Caco-2 (cell line): ENCODE measurements around the gene SYT12. TPM values are rescaled to one million over a fixed set of nuclear protein-coding genes. Genes with fewer than 3 reads are reported as not detected.

ENCODE experiments used
- BruUV-seq: library from RNA; stranded (reverse); fragments of 400-500 nt; replicated peaks from 2 replicates; lab custom pipeline; 2021; lab: Mats Ljungman, UMichigan
- CTCF ChIA-PET: fragments of 300-600 bp; sonication (Branson Sonifier 250); formaldehyde crosslinking; loops from one replicate; lab custom pipeline; 2022; ENCODE audit warnings: antibody characterized with exemption; lab: Charles Lee
- POLR2A ChIA-PET: fragments of 300-600 bp; sonication (Branson Sonifier 250); formaldehyde crosslinking; loops from one replicate; lab custom pipeline; 2022; ENCODE audit warnings: antibody characterized with exemption; lab: Charles Lee
- DNase-seq, 2 experiments: peaks; one replicate each; pipeline versions ENCODE4 v3.0.0 to v3.0.0-alpha.2; 2020 to 2022
- H3K27me3 ChIP-seq: replicated peaks from 2 replicates; pipeline ENCODE4 v1.6.0; 2011; ENCODE audit warnings: low read length; ENCODE audit not compliant: control insufficient read depth, insufficient read depth
- H3K36me3 ChIP-seq: 2 replicates; pipeline ENCODE4 v1.5.1; 2011; ENCODE audit warnings: low read length; ENCODE audit not compliant: control insufficient read depth, insufficient read depth
- H3K4me1 ChIP-seq: fragments of 250-450 bp; sonication (Bioruptor Pico); 2 replicates; pipeline ENCODE4 v1.5.1; 2020; ENCODE audit warnings: mild to moderate bottlenecking
- H3K4me3 ChIP-seq: 2 replicates; pipeline ENCODE4 v1.5.1; 2011; ENCODE audit warnings: low read depth, mild to moderate bottlenecking, control low read depth, low read length
- H3K9me3 ChIP-seq: fragments of 250-450 bp; sonication (Bioruptor Pico); 2 replicates; pipeline ENCODE4 v1.5.1; 2020; ENCODE audit warnings: mild to moderate bottlenecking, moderate library complexity
- H3K27ac Mint-ChIP-seq: one replicate; pipeline ENCODE4 v1.8.0; 2022; ENCODE audit warnings: mixed read lengths; ENCODE audit not compliant: unreplicated experiment
- H3K27me3 Mint-ChIP-seq: one replicate; pipeline ENCODE4 v1.8.0; 2022; ENCODE audit warnings: mixed read lengths; ENCODE audit not compliant: insufficient read depth, unreplicated experiment
- H3K36me3 Mint-ChIP-seq: one replicate; pipeline ENCODE4 v1.8.0; 2022; ENCODE audit warnings: mild to moderate bottlenecking, mixed read lengths; ENCODE audit not compliant: insufficient read depth, unreplicated experiment
- H3K4me1 Mint-ChIP-seq: one replicate; pipeline ENCODE4 v1.8.0; 2022; ENCODE audit warnings: low read depth, mixed read lengths; ENCODE audit not compliant: unreplicated experiment
- H3K4me3 Mint-ChIP-seq: one replicate; pipeline ENCODE4 v1.8.0; 2022; ENCODE audit warnings: mild to moderate bottlenecking, moderate library complexity, mixed read lengths; ENCODE audit not compliant: unreplicated experiment
- H3K9me3 Mint-ChIP-seq: one replicate; pipeline ENCODE4 v1.8.0; 2022; ENCODE audit warnings: mixed read lengths; ENCODE audit not compliant: unreplicated experiment
- CTCF ChIP-seq, 2 experiments: fragments of 200-600 bp in 1 of 2; IDR thresholded peaks; 1 replicate in 1 of 2; 2 replicates in 1 of 2; pipeline versions ENCODE4 v1.5.1 to v1.8.0; 2011 to 2022; ENCODE audit warnings: antibody characterized with exemption in 1 of 2, control low read depth in 1 of 2, inconsistent platforms in 1 of 2, low read depth in 1 of 2, low read length in 1 of 2, mild to moderate bottlenecking in 1 of 2, moderate library complexity in 1 of 2; ENCODE audit not compliant: insufficient read depth in 1 of 2, severe bottlenecking in 1 of 2, unreplicated experiment in 1 of 2
- intact Hi-C: fragments of 100-400 bp; cut with micrococcal nuclease; formaldehyde crosslinking; loops from one replicate; pipeline ENCODE4 v1.10.0; 2022; ENCODE audit not compliant: unreplicated experiment
- total RNA-seq: library from RNA; stranded (reverse); gene quantifications from 2 replicates; pipeline ENCODE4 v1.2.3, GENCODE V29; 2022

Gene SYT12
- total RNA-seq, 1 experiment from 2014 or later = 0.82 TPM

GRCh38 chr11:67016550-67016949 is 6.4 kb upstream of the SYT12 start:
- CTCF ChIA-PET = no interaction called here
- intact Hi-C loops = no loop called here

GRCh38 chr11:67020949-67021348 is 2.0 kb upstream of the SYT12 start:
- Mint-ChIP-seq H3K9me3 (no peaks in the 10 kb centered on the region), H3K4me1 (peaks cover 7% of the 10 kb centered on the region), H3K4me3 (no peak overlapping the region), H3K27ac (no peak overlapping the region), H3K27me3 (peaks cover 12% of the 10 kb centered on the region), H3K36me3 (no peaks in the 10 kb centered on the region)
- no peak for TF ChIP-seq CTCF (IDR thresholded peaks at IDR 0.05; ENCODE audit: insufficient read depth in 1 of 2, low read depth in 1 of 2, low read length in 1 of 2, severe bottlenecking in 1 of 2, unreplicated experiment in 1 of 2)
- intact Hi-C loops = no loop called here
- DNase-seq = no peak
- BruUV-seq = no TSS peak
- peaks cover 14% of the 10 kb centered on the region for H3K27me3 ChIP-seq
- peaks cover 14% of the 10 kb centered on the region for H3K4me1 ChIP-seq
- no peak overlapping the region for H3K4me3 ChIP-seq
- H3K36me3 ChIP-seq = no peaks in the 10 kb centered on the region
- CTCF ChIA-PET = interaction anchor here (0.6 to 1.7 kb wide), 5 partner anchors 11 to 199 kb away, joined by 3 to 9 read pairs (median 3); no protein-coding TSS in a partner anchor
- POLR2A ChIA-PET = no interaction called here
- H3K9me3 ChIP-seq = no peaks in the 10 kb centered on the region

More at GRCh38 chr11:67016550-67016949, 6.4 kb upstream of the SYT12 start:
- Mint-ChIP-seq H3K27ac (no peak overlapping the region), H3K9me3 (no peaks in the 10 kb centered on the region), H3K36me3 (no peaks in the 10 kb centered on the region), H3K4me1 (no peaks in the 10 kb centered on the region), H3K4me3 (no peak overlapping the region), H3K27me3 (no peaks in the 10 kb centered on the region)
- H3K4me3 ChIP-seq = no peak overlapping the region
- no peaks in the 10 kb centered on the region for H3K4me1 ChIP-seq
- no peak for TF ChIP-seq CTCF (IDR thresholded peaks at IDR 0.05; ENCODE audit: insufficient read depth in 1 of 2, low read depth in 1 of 2, low read length in 1 of 2, severe bottlenecking in 1 of 2, unreplicated experiment in 1 of 2)
- H3K27me3 ChIP-seq = no peaks in the 10 kb centered on the region
- no peaks in the 10 kb centered on the region for H3K36me3 ChIP-seq
- no TSS peak for BruUV-seq
- POLR2A ChIA-PET = interaction anchor here (0.5 kb wide), 1 partner anchor 11 kb away, joined by 10 read pairs; no protein-coding TSS in a partner anchor
- no peaks in the 10 kb centered on the region for H3K9me3 ChIP-seq
- no peak for DNase-seq

GRCh38 chr11:67022341-67022933 is 497 bp upstream of the SYT12 start:
- H3K4me3 ChIP-seq = peak overlapping the region; percentile 50
- TF ChIP-seq CTCF (IDR thresholded peaks at IDR 0.05; ENCODE audit: insufficient read depth in 1 of 2, low read depth in 1 of 2, low read length in 1 of 2, severe bottlenecking in 1 of 2, unreplicated experiment in 1 of 2) = no peak
- Mint-ChIP-seq H3K4me1 (peaks cover 7% of the 10 kb centered on the region), H3K27me3 (peaks cover 12% of the 10 kb centered on the region), H3K27ac (no peak overlapping the region), H3K36me3 (no peaks in the 10 kb centered on the region), H3K9me3 (no peaks in the 10 kb centered on the region), H3K4me3 (peak overlapping the region; percentile 76)
- peaks cover 14% of the 10 kb centered on the region for H3K27me3 ChIP-seq
- no peaks in the 10 kb centered on the region for H3K9me3 ChIP-seq
- ChIA-PET CTCF (interaction anchor here (0.6 to 1.7 kb wide), 12 partner anchors 9 to 556 kb away, joined by 3 to 10 read pairs (median 4); partner anchors contain the start of gene PELI3), POLR2A (interaction anchor here (0.6 kb wide), 1 partner anchor 173 kb away, joined by 3 read pairs; no protein-coding TSS in a partner anchor)
- DNase-seq = no peak
- H3K36me3 ChIP-seq = no peaks in the 10 kb centered on the region
- BruUV-seq = no TSS peak
- peaks cover 14% of the 10 kb centered on the region for H3K4me1 ChIP-seq
- intact Hi-C loops = no loop called here
